HG03565 (cell line): ENCODE results near the gene ARL4A.

Experiments used
- ATAC-seq: cut with Tn5 transposase; IDR thresholded peaks from one replicate; pipeline ENCODE4 v1.9.1; 2021; ENCODE audit warnings: mild to moderate bottlenecking, moderate library complexity; ENCODE audit not compliant: unreplicated experiment

ARL4A gene

GRCh38 chr7:12699299-12699698, 11.9 kb downstream of the ARL4A start:
- ATAC-seq, result no peak

- no peak for ATAC-seq
These were observed 14.0 kb downstream of the ARL4A start for GRCh38 chr7:12701433-12701832.

DNA sequence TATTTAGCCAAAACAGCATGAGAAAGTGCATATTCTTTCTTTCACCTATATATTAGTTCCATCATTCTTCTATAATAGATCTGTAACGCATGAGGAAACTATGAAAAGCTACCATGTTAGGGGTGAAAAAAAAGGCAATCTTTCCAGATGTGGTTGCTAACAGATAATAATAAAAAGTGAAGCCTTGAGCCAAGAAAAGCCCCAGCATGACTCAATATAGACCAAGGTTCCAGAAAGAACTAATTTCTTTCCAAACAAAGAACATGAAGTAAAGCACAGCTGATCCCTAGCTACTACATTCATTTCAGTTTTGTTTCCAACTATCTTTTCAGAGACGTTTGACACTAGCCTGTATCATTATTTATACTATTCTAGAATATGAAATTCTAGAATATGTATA, 16.4 kb downstream of the ARL4A start:
- no peak for ATAC-seq

DNA sequence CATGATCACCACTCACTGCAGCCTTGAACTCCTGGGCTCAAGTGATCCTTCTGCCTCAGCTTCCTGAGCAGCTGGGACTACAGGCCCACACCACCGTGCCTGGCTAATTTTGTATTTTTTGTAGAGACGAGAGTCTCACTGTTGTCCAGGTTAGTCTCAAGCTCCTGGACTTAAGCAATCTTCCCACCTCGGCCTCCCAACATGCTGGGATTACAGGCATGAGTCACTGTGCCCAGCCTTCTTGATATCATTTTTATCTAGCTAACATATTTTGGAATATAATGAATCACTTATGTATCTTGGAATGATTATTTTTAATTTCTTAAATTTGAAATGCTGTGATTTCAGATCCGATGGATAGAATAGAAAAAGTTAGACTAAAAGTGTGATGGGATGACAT, 18.4 kb downstream of the ARL4A start:
- ATAC-seq, result no peak

- ATAC-seq, result no peak
These were observed 19.6 kb downstream of the ARL4A start for GRCh38 chr7:12706900-12707536.

DNA sequence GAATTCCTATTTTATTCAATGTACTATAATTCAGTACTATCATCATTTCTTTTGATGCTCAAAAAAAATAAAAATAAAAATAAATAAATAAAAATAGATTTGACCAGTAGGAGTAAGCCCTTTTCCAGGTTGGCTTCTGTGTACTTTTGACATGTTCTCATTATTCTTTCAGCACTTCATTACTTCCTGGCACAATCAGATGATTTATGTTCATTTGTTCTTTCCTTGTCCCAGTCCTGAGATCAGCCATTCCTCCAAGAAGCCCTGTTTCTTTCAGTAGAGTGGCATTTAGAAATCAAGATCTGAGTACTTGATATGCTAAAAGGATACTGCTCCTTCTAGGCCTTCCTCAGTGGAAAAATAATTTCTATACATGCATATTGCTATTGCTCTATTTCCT, 20.9 kb downstream of the ARL4A start:
- ATAC-seq, result no peak

DNA sequence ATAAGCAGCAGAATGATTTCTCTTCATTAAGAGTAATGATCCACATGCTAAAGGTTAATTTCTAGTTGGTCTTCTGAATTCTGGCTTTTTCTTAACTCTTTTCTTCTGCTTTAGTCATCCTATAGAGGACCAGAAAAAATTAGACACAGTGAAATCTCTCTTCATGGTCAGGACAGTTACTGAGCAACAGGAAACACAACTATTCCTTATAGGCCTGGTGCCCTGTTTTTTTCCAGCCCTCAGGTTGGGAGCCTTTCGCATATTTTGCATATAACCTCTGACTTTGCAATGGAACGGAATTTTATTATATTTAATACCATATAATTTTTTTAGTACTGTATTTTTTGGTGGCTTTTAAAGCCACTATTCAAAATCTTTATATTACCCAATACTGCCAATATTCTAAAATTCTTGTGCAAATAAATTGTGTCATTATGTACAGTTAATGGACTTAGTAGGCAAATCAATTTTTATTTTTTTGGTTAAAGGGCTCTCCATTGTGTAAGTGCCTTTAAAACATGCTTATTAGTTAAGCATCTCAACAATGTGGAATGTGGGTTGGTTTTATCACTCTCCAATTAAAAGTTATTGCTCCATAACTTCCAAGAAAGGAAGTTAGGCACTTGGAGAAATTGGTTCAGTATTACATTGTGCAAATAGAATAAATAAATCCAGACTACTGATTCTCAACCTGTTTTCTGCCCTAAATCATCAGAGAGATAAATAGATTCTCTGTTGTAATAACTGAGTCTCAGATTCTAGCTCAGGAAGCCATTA, 22.5 kb downstream of the ARL4A start:
- no peak for ATAC-seq

GRCh38 chr7:12711124-12711523, 23.7 kb downstream of the ARL4A start:
- ATAC-seq, result no peak

DNA sequence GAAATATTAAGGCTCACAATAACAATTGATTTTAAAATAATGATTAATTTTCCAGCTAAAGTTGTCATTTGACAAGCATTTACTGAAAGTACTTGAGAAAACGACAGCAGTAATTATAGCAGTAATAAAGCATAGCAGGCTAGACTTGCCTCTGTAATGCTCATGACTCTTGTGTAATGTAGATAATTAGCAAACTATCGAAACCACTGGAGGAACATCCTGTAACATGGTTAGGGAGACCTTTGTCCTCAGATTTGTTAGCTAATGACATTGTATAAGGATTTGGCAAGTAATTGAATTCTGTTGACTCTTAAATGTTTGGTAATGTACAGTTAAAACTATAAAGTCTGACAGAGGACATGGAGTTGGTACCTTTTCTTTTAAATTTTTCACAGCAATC, 24.8 kb downstream of the ARL4A start:
- ATAC-seq, result no peak

- ATAC-seq, result no peak
These were observed 26.4 kb downstream of the ARL4A start for GRCh38 chr7:12713625-12714378.

DNA sequence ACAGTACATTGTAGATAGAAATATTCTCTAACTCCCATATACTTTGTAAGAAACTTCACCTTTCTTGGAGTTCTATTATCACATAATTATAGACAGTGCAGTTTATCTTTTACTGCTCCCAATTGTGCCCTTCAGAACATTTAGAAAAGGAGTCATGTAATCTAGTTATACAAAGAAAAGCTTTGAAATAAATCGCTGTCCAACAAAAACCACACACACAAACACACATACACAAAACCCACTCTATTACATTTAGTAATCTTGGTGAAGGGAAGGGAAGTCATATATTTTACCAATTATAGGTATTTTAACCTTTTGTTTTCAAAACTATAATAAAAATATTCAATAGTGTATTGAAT, 26.9 kb downstream of the ARL4A start:
- ATAC-seq, result no peak

DNA sequence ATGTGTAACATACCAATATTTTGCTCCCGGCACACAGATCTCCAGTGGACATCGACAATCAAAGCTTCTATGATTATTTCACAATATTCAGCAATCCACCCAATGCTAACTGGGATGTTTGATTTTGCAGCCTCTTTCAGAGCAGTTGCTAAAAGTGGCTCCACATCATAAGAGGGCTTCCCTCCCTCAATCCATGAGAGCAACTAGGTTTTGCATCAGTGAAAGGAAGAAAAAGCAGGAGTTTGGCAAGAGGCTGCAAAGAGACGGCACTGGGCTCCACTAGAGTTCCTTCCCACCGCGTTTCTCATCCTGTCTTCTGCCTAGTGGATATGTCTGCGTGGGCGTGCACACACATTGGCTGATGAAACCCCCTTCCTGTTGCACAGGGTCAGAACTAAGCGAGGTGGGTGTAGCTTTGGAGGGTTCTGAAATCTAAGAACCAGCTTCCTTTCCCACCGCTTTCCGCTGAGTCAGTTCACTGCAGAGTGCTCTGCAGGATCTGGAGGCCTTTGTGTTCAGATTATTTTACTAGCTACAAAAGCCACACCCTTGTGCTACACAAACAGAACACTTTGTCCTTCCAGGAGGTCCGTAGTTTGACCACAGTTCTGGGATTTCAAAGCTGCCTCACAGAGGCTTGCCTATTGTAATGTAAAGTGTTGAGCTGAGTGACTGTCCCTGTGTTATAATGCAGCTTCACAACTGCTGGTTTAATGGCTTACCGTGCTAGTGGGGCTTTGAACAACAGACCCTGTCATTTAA, 28.1 kb downstream of the ARL4A start:
- ATAC-seq, result no peak

GRCh38 chr7:12716134-12716681, 28.8 kb downstream of the ARL4A start:
- ATAC-seq, result no peak

GRCh38 chr7:12716722-12717121, 29.3 kb downstream of the ARL4A start:
- no peak for ATAC-seq

GRCh38 chr7:12719141-12719919, 31.9 kb downstream of the ARL4A start:
- no peak for ATAC-seq

DNA sequence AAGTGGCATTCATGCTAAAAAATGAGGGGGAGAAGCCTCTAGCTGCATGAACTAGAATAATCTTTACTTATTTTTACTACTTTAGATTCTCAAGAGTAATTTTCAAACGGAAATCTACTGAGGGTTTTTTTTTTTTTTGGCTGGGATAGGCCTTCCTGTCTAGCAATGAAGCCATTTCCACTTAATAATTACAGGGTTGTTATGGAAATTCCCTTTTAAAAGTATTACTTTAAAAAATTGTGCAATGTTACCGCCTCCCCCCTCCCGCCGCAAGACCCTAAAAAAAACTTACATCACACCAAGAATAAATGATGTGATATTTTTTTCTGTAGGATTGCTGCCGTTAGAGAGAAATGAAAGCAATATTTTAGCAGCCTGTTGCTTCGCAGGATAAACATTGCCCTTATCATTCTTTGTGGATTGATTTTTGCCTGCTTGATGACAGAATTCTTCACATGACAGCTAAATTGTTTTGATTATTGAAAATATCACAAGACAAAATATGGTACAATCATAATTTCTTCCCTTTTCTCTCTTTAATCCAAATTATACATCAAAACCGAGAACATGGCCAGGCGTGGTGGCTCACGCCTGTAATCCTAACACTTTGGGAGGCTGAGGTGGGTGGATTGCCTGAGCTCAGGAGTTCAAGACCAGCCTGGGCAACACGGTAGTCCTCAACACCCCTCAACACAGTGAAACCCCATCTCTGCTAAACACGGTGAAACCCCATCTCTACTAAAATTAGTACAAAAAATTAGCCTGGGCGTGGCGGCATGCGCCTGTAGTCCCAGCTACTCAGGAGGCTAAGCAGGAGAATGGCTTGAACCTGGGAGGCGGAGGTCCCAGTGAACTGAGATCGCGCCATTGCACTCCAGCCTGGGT, 32.8 kb downstream of the ARL4A start:
- no peak for ATAC-seq

GRCh38 chr7:12721286-12721830, 33.9 kb downstream of the ARL4A start:
- ATAC-seq, result no peak

GRCh38 chr7:12722136-12722535, 34.7 kb downstream of the ARL4A start:
- no peak for ATAC-seq
